CD4-positive, CD25-positive, alpha-beta regulatory T cell (primary cell): ENCODE data around the gene ZNF214. TPM values are rescaled to one million over a fixed set of nuclear protein-coding genes. Genes with fewer than 3 reads are reported as not detected.

Experiments
- ATAC-seq, 2 donors: fragments of 150-1000 bp; cut with Tn5 transposase; one replicate each; pipeline ENCODE4 v1.10.0; 2021; ENCODE audit warnings: low read depth in 2 of 2, moderate number of reproducible peaks in 2 of 2, moderate library complexity in 1 of 2
- DNase-seq, 3 donors: peaks; one replicate each; pipeline versions ENCODE4 v3.0.0 to v3.0.0-alpha.2; 2012 to 2022; ENCODE audit warnings: mixed read lengths in 1 of 3
- H3K27ac ChIP-seq: one replicate; pipeline ENCODE4 v1.7.0; 2013; ENCODE audit warnings: mild to moderate bottlenecking, low read length; ENCODE audit not compliant: insufficient read depth, poor library complexity, severe bottlenecking
- H3K27me3 ChIP-seq: one replicate; pipeline ENCODE4 v1.7.0; 2013; ENCODE audit warnings: low read length; ENCODE audit not compliant: control insufficient read depth, insufficient read depth
- H3K36me3 ChIP-seq: one replicate; pipeline ENCODE4 v1.7.0; 2013; ENCODE audit warnings: mild to moderate bottlenecking, low read length, moderate library complexity; ENCODE audit not compliant: control insufficient read depth, insufficient read depth
- H3K4me1 ChIP-seq: 2 replicates; pipeline ENCODE4 v1.7.0; 2013; ENCODE audit warnings: mild to moderate bottlenecking, low read length; ENCODE audit not compliant: insufficient read depth, control insufficient read depth, poor library complexity, severe bottlenecking
- H3K4me3 ChIP-seq: one replicate; pipeline ENCODE4 v1.7.0; 2013; ENCODE audit warnings: low read depth, mild to moderate bottlenecking, low read length, moderate library complexity
- H3K9me3 ChIP-seq, 2 experiments: 1 replicate in 1 of 2; 2 replicates in 1 of 2; pipeline ENCODE4 v1.7.0; 2013; ENCODE audit warnings: low read length in 2 of 2, mild to moderate bottlenecking in 1 of 2, moderate library complexity in 1 of 2; ENCODE audit not compliant: control insufficient read depth in 2 of 2
- H3K27ac Mint-ChIP-seq, 3 donors: one replicate each; pipeline ENCODE4 v1.8.0; 2020 to 2022; ENCODE audit warnings: mild to moderate bottlenecking in 3 of 3, mixed read lengths in 3 of 3, moderate library complexity in 2 of 3
- H3K27me3 Mint-ChIP-seq: one replicate; pipeline ENCODE4 v1.8.0; 2022; ENCODE audit warnings: mild to moderate bottlenecking, mixed read lengths
- H3K36me3 Mint-ChIP-seq: one replicate; pipeline ENCODE4 v1.8.0; 2020; ENCODE audit warnings: mixed read lengths
- H3K4me1 Mint-ChIP-seq, 4 donors: one replicate each; pipeline ENCODE4 v1.8.0; 2020 to 2022; ENCODE audit warnings: mixed read lengths in 4 of 4, mild to moderate bottlenecking in 1 of 4
- H3K4me3 Mint-ChIP-seq, 4 donors: one replicate each; pipeline ENCODE4 v1.8.0; 2020 to 2022; ENCODE audit warnings: mild to moderate bottlenecking in 4 of 4, mixed read lengths in 4 of 4, moderate library complexity in 3 of 4
- H3K9me3 Mint-ChIP-seq, 7 donors: one replicate each; pipeline ENCODE4 v1.8.0; 2020 to 2022; ENCODE audit warnings: mixed read lengths in 7 of 7, mild to moderate bottlenecking in 3 of 7, moderate library complexity in 2 of 7
- polyA plus RNA-seq, 4 donors: library from polyadenylated mRNA; unstranded; fragments of 300-500 nt; fragmentation: Illumina TruSeq; gene quantifications; one replicate each; pipeline ENCODE4 v1.2.3, GENCODE V29; 2021
- total RNA-seq: library from RNA; stranded (reverse); gene quantifications from one replicate; pipeline ENCODE4 v1.2.3, GENCODE V29; 2022

Gene ZNF214
- total and polyA plus RNA-seq, 5 donors from 2014 or later = not detected

DNA sequence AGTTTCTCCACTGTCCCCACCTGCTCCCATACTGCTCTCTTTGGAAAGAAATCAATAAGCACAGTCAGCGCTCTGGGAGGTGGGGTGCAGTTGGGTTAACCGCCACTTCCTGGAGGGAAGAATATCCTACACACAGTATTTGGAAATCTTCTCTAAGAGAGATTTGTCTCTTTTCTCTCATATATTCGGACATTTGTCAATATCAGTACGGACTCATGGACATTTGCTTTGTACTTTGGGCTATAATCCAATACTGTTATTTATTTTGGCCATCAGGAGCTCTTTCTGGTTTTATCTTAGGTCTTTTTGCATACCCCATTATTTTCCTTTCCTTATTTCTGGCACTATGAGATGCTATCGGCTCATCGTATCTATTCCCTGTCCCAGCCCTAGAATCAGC, 13.9 kb upstream of the ZNF214 start:
- H3K36me3 ChIP-seq = no peaks in the 10 kb centered on the region
- no peak overlapping the region for H3K27ac Mint-ChIP-seq
- H3K4me3 ChIP-seq = no peak overlapping the region
- no peak overlapping the region for H3K27ac ChIP-seq
- H3K27me3 Mint-ChIP-seq = no peaks in the 10 kb centered on the region
- H3K9me3 ChIP-seq = no peaks in the 10 kb centered on the region
- DNase-seq = no peak
- H3K4me1 ChIP-seq = no peaks in the 10 kb centered on the region
- no peaks in the 10 kb centered on the region for H3K4me1 Mint-ChIP-seq
- H3K36me3 Mint-ChIP-seq = no peaks in the 10 kb centered on the region
- H3K9me3 Mint-ChIP-seq = peaks cover 0 to 2% (median 0%) of the 10 kb centered on the region in 7 donors
- H3K4me3 Mint-ChIP-seq = no peak overlapping the region
- no peak for ATAC-seq
- no peaks in the 10 kb centered on the region for H3K27me3 ChIP-seq

DNA sequence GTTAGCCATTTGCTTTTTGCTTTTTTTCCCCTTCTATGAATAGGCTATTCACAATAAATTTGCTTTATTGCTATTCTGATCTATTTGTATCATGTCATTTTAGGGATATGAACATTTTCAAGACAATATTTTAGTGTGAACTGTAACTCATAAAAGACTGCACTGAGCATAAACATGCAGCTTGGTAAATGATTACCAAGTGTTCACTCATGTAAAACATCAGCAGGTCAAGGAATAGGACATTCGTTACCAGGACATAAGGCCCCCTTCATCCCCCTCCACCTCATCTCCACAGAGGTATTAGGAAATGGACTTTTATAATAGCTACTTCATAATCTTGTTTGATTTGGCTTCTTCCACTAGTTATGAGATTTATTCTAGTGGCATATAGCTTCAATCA, 12.5 kb upstream of the ZNF214 start:
- Histone ChIP-seq H3K4me3 (no peak overlapping the region), H3K27me3 (no peaks in the 10 kb centered on the region), H3K4me1 (no peaks in the 10 kb centered on the region), H3K36me3 (no peaks in the 10 kb centered on the region), H3K27ac (no peak overlapping the region), H3K9me3 (no peaks in the 10 kb centered on the region)
- DNase-seq (no peak), ATAC-seq (no peak)
- Mint-ChIP-seq H3K4me3 (no peak overlapping the region), H3K4me1 (no peaks in the 10 kb centered on the region), H3K9me3 (peaks cover 0 to 4% (median 0%) of the 10 kb centered on the region in 7 donors), H3K36me3 (no peaks in the 10 kb centered on the region), H3K27ac (no peak overlapping the region), H3K27me3 (no peaks in the 10 kb centered on the region)

- no peak overlapping the region for H3K27ac ChIP-seq
- no peaks in the 10 kb centered on the region for H3K36me3 Mint-ChIP-seq
- DNase-seq = no peak
Measured at GRCh38 chr11:7031471-7031871, 11.3 kb upstream of the ZNF214 start.

GRCh38 chr11:7030836-7031235, 10.7 kb upstream of the ZNF214 start:
- Mint-ChIP-seq H3K4me3 (no peak overlapping the region), H3K36me3 (no peaks in the 10 kb centered on the region), H3K27ac (no peak overlapping the region), H3K9me3 (peaks cover 0 to 4% (median 0%) of the 10 kb centered on the region in 7 donors), H3K27me3 (no peaks in the 10 kb centered on the region), H3K4me1 (no peaks in the 10 kb centered on the region)
- ATAC-seq = no peak
- H3K9me3 ChIP-seq = no peaks in the 10 kb centered on the region
- no peaks in the 10 kb centered on the region for H3K4me1 ChIP-seq
- DNase-seq = no peak
- no peaks in the 10 kb centered on the region for H3K36me3 ChIP-seq
- H3K27me3 ChIP-seq = no peaks in the 10 kb centered on the region
- H3K27ac ChIP-seq = no peak overlapping the region
- H3K4me3 ChIP-seq = no peak overlapping the region

More at GRCh38 chr11:7031471-7031871, 11.3 kb upstream of the ZNF214 start:
- no peaks in the 10 kb centered on the region for H3K27me3 Mint-ChIP-seq
- H3K36me3 ChIP-seq = no peaks in the 10 kb centered on the region
- H3K4me3 Mint-ChIP-seq = no peak overlapping the region
- peaks cover 0 to 4% (median 0%) of the 10 kb centered on the region in 7 donors for H3K9me3 Mint-ChIP-seq
- ATAC-seq = no peak
- no peak overlapping the region for H3K27ac Mint-ChIP-seq
- H3K4me1 Mint-ChIP-seq = no peaks in the 10 kb centered on the region
- H3K9me3 ChIP-seq = no peaks in the 10 kb centered on the region
- no peak overlapping the region for H3K4me3 ChIP-seq
- H3K27me3 ChIP-seq = no peaks in the 10 kb centered on the region
- no peaks in the 10 kb centered on the region for H3K4me1 ChIP-seq

- no peaks in the 10 kb centered on the region for H3K4me1 ChIP-seq
- H3K4me1 Mint-ChIP-seq = no peaks in the 10 kb centered on the region
- peaks cover 0 to 4% (median 0%) of the 10 kb centered on the region in 7 donors for H3K9me3 Mint-ChIP-seq
- H3K4me3 Mint-ChIP-seq = no peak overlapping the region
- no peak for DNase-seq
- H3K27me3 ChIP-seq = no peaks in the 10 kb centered on the region
- no peak overlapping the region for H3K27ac Mint-ChIP-seq
- H3K9me3 ChIP-seq = no peaks in the 10 kb centered on the region
- H3K36me3 ChIP-seq = no peaks in the 10 kb centered on the region
- H3K27ac ChIP-seq = no peak overlapping the region
- no peaks in the 10 kb centered on the region for H3K36me3 Mint-ChIP-seq
- ATAC-seq = no peak
- H3K27me3 Mint-ChIP-seq = no peaks in the 10 kb centered on the region
- H3K4me3 ChIP-seq = no peak overlapping the region
Measured at GRCh38 chr11:7028141-7028540, 8.0 kb upstream of the ZNF214 start.

- DNase-seq (no peak), ATAC-seq (no peak)
- Histone ChIP-seq H3K4me3 (no peak overlapping the region), H3K27ac (no peak overlapping the region), H3K36me3 (no peaks in the 10 kb centered on the region), H3K9me3 (no peaks in the 10 kb centered on the region), H3K27me3 (peaks cover 9% of the 10 kb centered on the region), H3K4me1 (no peaks in the 10 kb centered on the region)
- Mint-ChIP-seq H3K9me3 (peaks cover 0 to 2% (median 0%) of the 10 kb centered on the region in 7 donors), H3K4me1 (peaks cover 0 to 3% (median 0%) of the 10 kb centered on the region in 4 donors), H3K27me3 (peaks cover 29% of the 10 kb centered on the region), H3K27ac (no peak overlapping the region), H3K4me3 (no peak overlapping the region), H3K36me3 (no peaks in the 10 kb centered on the region)
Measured at GRCh38 chr11:7021318-7021717, 1.2 kb upstream of the ZNF214 start.

- Mint-ChIP-seq H3K27ac (no peak overlapping the region), H3K27me3 (peaks cover 29% of the 10 kb centered on the region), H3K36me3 (no peaks in the 10 kb centered on the region), H3K4me3 (no peak overlapping the region), H3K9me3 (peaks cover 0 to 2% (median 0%) of the 10 kb centered on the region in 7 donors), H3K4me1 (peaks cover 0 to 3% (median 0%) of the 10 kb centered on the region in 4 donors)
- no peaks in the 10 kb centered on the region for H3K9me3 ChIP-seq
- no peaks in the 10 kb centered on the region for H3K36me3 ChIP-seq
- peaks cover 9% of the 10 kb centered on the region for H3K27me3 ChIP-seq
- no peak overlapping the region for H3K4me3 ChIP-seq
- DNase-seq (no peak), ATAC-seq (no peak)
- no peak overlapping the region for H3K27ac ChIP-seq
- H3K4me1 ChIP-seq = no peaks in the 10 kb centered on the region
Measured at GRCh38 chr11:7019500-7020182, 505 bp downstream of the ZNF214 start.

DNA sequence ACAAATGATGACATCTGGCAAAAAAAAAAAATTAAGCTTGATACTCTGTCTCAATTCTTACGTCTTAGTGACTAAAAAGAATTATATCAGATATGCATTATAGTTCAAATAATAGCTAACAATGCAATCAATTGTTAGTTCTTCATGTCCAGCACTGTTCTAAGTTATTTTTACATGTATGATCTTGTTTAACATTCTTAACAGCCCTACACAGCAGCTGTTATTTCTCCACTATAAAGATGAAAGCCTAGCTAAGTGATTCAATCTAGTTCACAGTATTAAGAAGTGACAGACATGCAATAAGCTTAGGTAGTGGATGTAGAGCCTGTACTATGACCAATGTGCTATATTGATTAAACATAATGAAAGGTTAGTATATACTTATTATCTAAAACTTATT, 4.1 kb downstream of the ZNF214 start:
- Mint-ChIP-seq H3K27me3 (peaks cover 31% of the 10 kb centered on the region), H3K9me3 (peaks cover 0 to 2% (median 0%) of the 10 kb centered on the region in 7 donors), H3K4me1 (peaks cover 0 to 3% (median 0%) of the 10 kb centered on the region in 4 donors), H3K4me3 (no peak overlapping the region), H3K36me3 (no peaks in the 10 kb centered on the region), H3K27ac (no peak overlapping the region)
- peaks cover 7% of the 10 kb centered on the region for H3K27me3 ChIP-seq
- H3K4me3 ChIP-seq = no peak overlapping the region
- no peaks in the 10 kb centered on the region for H3K36me3 ChIP-seq
- ATAC-seq (no peak), DNase-seq (no peak)
- no peak overlapping the region for H3K27ac ChIP-seq
- H3K9me3 ChIP-seq = no peaks in the 10 kb centered on the region
- no peaks in the 10 kb centered on the region for H3K4me1 ChIP-seq
